ENCODE measurements around the gene ABHD6.

DNA sequence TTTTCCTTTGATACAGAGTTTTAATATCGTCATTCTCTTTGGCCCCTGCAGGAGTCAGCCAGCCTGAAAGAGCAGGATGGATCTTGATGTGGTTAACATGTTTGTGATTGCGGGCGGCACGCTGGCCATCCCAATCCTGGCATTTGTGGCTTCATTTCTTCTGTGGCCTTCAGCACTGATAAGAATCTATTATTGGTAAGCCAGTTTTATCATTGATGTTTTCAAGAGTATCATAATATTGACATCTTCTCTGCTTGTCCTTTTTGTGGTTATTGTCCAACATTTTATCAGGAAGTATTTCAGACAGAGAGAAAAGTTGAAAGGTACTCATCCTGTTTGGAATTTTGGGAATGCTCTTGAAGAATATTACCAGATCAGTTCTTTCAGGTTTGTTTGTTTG is 18.9 kb downstream of the ABHD6 start:
- TF ChIP-seq, protein P1, sequence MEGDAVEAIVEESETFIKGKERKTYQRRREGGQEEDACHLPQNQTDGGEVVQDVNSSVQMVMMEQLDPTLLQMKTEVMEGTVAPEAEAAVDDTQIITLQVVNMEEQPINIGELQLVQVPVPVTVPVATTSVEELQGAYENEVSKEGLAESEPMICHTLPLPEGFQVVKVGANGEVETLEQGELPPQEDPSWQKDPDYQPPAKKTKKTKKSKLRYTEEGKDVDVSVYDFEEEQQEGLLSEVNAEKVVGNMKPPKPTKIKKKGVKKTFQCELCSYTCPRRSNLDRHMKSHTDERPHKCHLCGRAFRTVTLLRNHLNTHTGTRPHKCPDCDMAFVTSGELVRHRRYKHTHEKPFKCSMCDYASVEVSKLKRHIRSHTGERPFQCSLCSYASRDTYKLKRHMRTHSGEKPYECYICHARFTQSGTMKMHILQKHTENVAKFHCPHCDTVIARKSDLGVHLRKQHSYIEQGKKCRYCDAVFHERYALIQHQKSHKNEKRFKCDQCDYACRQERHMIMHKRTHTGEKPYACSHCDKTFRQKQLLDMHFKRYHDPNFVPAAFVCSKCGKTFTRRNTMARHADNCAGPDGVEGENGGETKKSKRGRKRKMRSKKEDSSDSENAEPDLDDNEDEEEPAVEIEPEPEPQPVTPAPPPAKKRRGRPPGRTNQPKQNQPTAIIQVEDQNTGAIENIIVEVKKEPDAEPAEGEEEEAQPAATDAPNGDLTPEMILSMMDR (conservative IDR thresholded peaks at IDR 0.05) = no peak
- no peak for TF ChIP-seq ZFX (IDR thresholded peaks at IDR 0.05)

All from C4-2B (cell line).